Esophagus squamous epithelium (tissue), 4 donors: ENCODE data around the gene ASTN2.

Source experiments
- POLR2A ChIP-seq, 4 donors: fragments of 450-650 bp; IDR thresholded peaks; one replicate each; pipeline ENCODE4 v1.6.1; 2017; ENCODE audit warnings: antibody characterized with exemption in 4 of 4, mild to moderate bottlenecking in 4 of 4, moderate library complexity in 3 of 4
- TF ChIP-seq, protein P1 (sequence below), 6 experiments: fragments of 450-650 bp in 4 of 6; fragments of 200-600 bp in 2 of 6; sonication (generic) in 2 of 6; IDR thresholded peaks; one replicate each; pipeline ENCODE4 v1.5.1; 2016 to 2019; ENCODE audit warnings: antibody characterized with exemption in 6 of 6, mild to moderate bottlenecking in 4 of 6, moderate library complexity in 4 of 6

DNA sequence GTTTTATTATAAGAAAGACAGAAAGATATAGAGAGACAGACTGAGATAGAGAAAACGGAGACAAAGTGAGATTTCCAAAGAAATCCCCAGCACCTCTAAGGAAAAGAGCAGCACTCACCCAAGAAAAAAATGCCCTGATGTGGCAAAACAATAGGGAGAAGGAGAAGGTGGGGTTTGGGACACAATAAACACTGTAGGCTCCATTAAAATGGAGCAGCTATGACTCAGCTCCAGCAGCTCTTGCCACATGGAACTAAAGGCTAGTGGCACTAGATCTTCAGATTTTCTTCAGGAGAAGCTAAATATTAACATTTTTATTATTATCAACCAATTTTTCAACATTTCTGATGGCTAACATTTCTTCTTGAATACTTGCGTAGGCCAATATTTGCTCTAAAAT lies 406.0 kb downstream of the ASTN2 start:
- TF ChIP-seq, protein P1, sequence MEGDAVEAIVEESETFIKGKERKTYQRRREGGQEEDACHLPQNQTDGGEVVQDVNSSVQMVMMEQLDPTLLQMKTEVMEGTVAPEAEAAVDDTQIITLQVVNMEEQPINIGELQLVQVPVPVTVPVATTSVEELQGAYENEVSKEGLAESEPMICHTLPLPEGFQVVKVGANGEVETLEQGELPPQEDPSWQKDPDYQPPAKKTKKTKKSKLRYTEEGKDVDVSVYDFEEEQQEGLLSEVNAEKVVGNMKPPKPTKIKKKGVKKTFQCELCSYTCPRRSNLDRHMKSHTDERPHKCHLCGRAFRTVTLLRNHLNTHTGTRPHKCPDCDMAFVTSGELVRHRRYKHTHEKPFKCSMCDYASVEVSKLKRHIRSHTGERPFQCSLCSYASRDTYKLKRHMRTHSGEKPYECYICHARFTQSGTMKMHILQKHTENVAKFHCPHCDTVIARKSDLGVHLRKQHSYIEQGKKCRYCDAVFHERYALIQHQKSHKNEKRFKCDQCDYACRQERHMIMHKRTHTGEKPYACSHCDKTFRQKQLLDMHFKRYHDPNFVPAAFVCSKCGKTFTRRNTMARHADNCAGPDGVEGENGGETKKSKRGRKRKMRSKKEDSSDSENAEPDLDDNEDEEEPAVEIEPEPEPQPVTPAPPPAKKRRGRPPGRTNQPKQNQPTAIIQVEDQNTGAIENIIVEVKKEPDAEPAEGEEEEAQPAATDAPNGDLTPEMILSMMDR (IDR thresholded peaks at IDR 0.05): no peak
- no peak for TF ChIP-seq POLR2A (IDR thresholded peaks at IDR 0.05)
